HG03565 (cell line): ENCODE data around the gene ANKRD23.

Experiments used
- ATAC-seq: cut with Tn5 transposase; IDR thresholded peaks from one replicate; pipeline ENCODE4 v1.9.1; 2021; ENCODE audit warnings: mild to moderate bottlenecking, moderate library complexity; ENCODE audit not compliant: unreplicated experiment

Gene ANKRD23

GRCh38 chr2:96839875-96840850 is 3.7 kb downstream of the ANKRD23 start:
- ATAC-seq = no peak

- no peak for ATAC-seq
Measured at GRCh38 chr2:96839293-96839874, 4.4 kb downstream of the ANKRD23 start.

GRCh38 chr2:96838345-96839292 is 5.2 kb downstream of the ANKRD23 start:
- ATAC-seq = no peak

- ATAC-seq = no peak
Measured at GRCh38 chr2:96837575-96837974, 6.2 kb downstream of the ANKRD23 start.

- ATAC-seq = no peak
Measured at GRCh38 chr2:96835830-96836229, 8.0 kb downstream of the ANKRD23 start.

GRCh38 chr2:96832754-96833507 is 10.9 kb downstream of the ANKRD23 start:
- no peak for ATAC-seq

GRCh38 chr2:96832408-96832753 is 11.4 kb downstream of the ANKRD23 start:
- ATAC-seq = no peak

GRCh38 chr2:96831679-96832078 is 12.1 kb downstream of the ANKRD23 start:
- no peak for ATAC-seq

- ATAC-seq = no peak
Measured at GRCh38 chr2:96830044-96830562, 13.7 kb downstream of the ANKRD23 start.

GRCh38 chr2:96828874-96829273 is 14.9 kb downstream of the ANKRD23 start:
- no peak for ATAC-seq

- no peak for ATAC-seq
Measured at GRCh38 chr2:96828436-96828835, 15.4 kb downstream of the ANKRD23 start.

- no peak for ATAC-seq
Measured at GRCh38 chr2:96826546-96827278, 17.1 kb downstream of the ANKRD23 start.

GRCh38 chr2:96825057-96825456 is 18.8 kb downstream of the ANKRD23 start:
- no peak for ATAC-seq

GRCh38 chr2:96824079-96824870 is 19.5 kb downstream of the ANKRD23 start:
- no peak for ATAC-seq

GRCh38 chr2:96823198-96823597 is 20.6 kb downstream of the ANKRD23 start:
- no peak for ATAC-seq

GRCh38 chr2:96822786-96823185 is 21.0 kb downstream of the ANKRD23 start:
- no peak for ATAC-seq

- ATAC-seq = no peak
Measured at GRCh38 chr2:96821113-96821675, 22.6 kb downstream of the ANKRD23 start.

- no peak for ATAC-seq
Measured at GRCh38 chr2:96819876-96820511, 23.8 kb downstream of the ANKRD23 start.
